ENCODE measurements around the gene NUDT14. TPM values are rescaled to one million over a fixed set of nuclear protein-coding genes. Genes with fewer than 3 reads are reported as not detected.

The NUDT14 gene
- 33.1 TPM for polyA plus RNA-seq (2013, experiment 1 of 4)
- 31.0 TPM for polyA plus RNA-seq (2013, experiment 2 of 4)
- 26.7 TPM for polyA plus RNA-seq (2013, experiment 3 of 4)
- 27.6 TPM for polyA plus RNA-seq (2013, experiment 4 of 4)

- WGBS, 2 experiments = 1% methylated on average over 106 of the region's 106 CpGs
Measured at GRCh38 chr14:105180592-105181548, at the start of gene NUDT14. NUDT14 (minus strand) TSS chr14:105181312; CDS start chr14:105181209, 103 bp downstream.

GRCh38 chr14:105229099-105229655 is 48.1 kb upstream of the NUDT14 start:
- Histone ChIP-seq H3K27me3 (ENCODE audit: control insufficient read depth, insufficient read depth, low read length, poor library complexity, severe bottlenecking) (no peaks in the 10 kb centered on the region), H3K4me3 (ENCODE audit: insufficient read depth, low read depth, low read length) (no peak overlapping the region), H3K9me3 (ENCODE audit: control insufficient read depth, low read length) (no peaks in the 10 kb centered on the region), H3K36me3 (ENCODE audit: control insufficient read depth, insufficient read depth, low read length) (peaks cover 11% of the 10 kb centered on the region), H3K4me1 (ENCODE audit: control insufficient read depth, insufficient read depth, low read length) (no peaks in the 10 kb centered on the region), H3K27ac (ENCODE audit: insufficient read depth, low read depth, low read length, poor library complexity, severe bottlenecking) (no peak overlapping the region)
- 95 to 96% methylated on average over 16 to 17 of the region's 18 CpGs for WGBS, 2 experiments

More at GRCh38 chr14:105180592-105181548, at the start of gene NUDT14:
- no peaks in the 10 kb centered on the region for H3K36me3 ChIP-seq (ENCODE audit: control insufficient read depth, insufficient read depth, low read length)
- H3K27me3 ChIP-seq (ENCODE audit: control insufficient read depth, insufficient read depth, low read length, poor library complexity, severe bottlenecking) = peaks cover 30% of the 10 kb centered on the region
- no peaks in the 10 kb centered on the region for H3K9me3 ChIP-seq (ENCODE audit: control insufficient read depth, low read length)
- H3K4me1 ChIP-seq (ENCODE audit: control insufficient read depth, insufficient read depth, low read length) = no peaks in the 10 kb centered on the region
- no peak within 1 kb of the TSS for H3K27ac ChIP-seq (ENCODE audit: insufficient read depth, low read depth, low read length, poor library complexity, severe bottlenecking)
- peak within 1 kb of the TSS; percentile 48 for H3K4me3 ChIP-seq (ENCODE audit: insufficient read depth, low read depth, low read length)

GRCh38 chr14:105228562-105228961 is 47.5 kb upstream of the NUDT14 start:
- H3K27ac ChIP-seq (ENCODE audit: insufficient read depth, low read depth, low read length, poor library complexity, severe bottlenecking) = peak overlapping the region; percentile 55
- no peaks in the 10 kb centered on the region for H3K27me3 ChIP-seq (ENCODE audit: control insufficient read depth, insufficient read depth, low read length, poor library complexity, severe bottlenecking)
- H3K36me3 ChIP-seq (ENCODE audit: control insufficient read depth, insufficient read depth, low read length) = peaks cover 11% of the 10 kb centered on the region
- no peaks in the 10 kb centered on the region for H3K4me1 ChIP-seq (ENCODE audit: control insufficient read depth, insufficient read depth, low read length)
- 92 to 94% methylated on average over 17 of the region's 17 CpGs for WGBS, 2 experiments
- no peaks in the 10 kb centered on the region for H3K9me3 ChIP-seq (ENCODE audit: control insufficient read depth, low read length)
- H3K4me3 ChIP-seq (ENCODE audit: insufficient read depth, low read depth, low read length) = no peak overlapping the region

- H3K27ac ChIP-seq (ENCODE audit: insufficient read depth, low read depth, low read length, poor library complexity, severe bottlenecking) = no peak overlapping the region
- H3K27me3 ChIP-seq (ENCODE audit: control insufficient read depth, insufficient read depth, low read length, poor library complexity, severe bottlenecking) = no peaks in the 10 kb centered on the region
- WGBS, 2 experiments = 96% methylated on average over 14 of the region's 14 CpGs
- no peaks in the 10 kb centered on the region for H3K9me3 ChIP-seq (ENCODE audit: control insufficient read depth, low read length)
- peaks cover 11% of the 10 kb centered on the region for H3K36me3 ChIP-seq (ENCODE audit: control insufficient read depth, insufficient read depth, low read length)
- no peak overlapping the region for H3K4me3 ChIP-seq (ENCODE audit: insufficient read depth, low read depth, low read length)
- H3K4me1 ChIP-seq (ENCODE audit: control insufficient read depth, insufficient read depth, low read length) = no peaks in the 10 kb centered on the region
Measured at GRCh38 chr14:105227346-105227745, 46.2 kb upstream of the NUDT14 start.

GRCh38 chr14:105226198-105226597 is 45.1 kb upstream of the NUDT14 start:
- no peak overlapping the region for H3K4me3 ChIP-seq (ENCODE audit: insufficient read depth, low read depth, low read length)
- no peaks in the 10 kb centered on the region for H3K27me3 ChIP-seq (ENCODE audit: control insufficient read depth, insufficient read depth, low read length, poor library complexity, severe bottlenecking)
- H3K9me3 ChIP-seq (ENCODE audit: control insufficient read depth, low read length) = no peaks in the 10 kb centered on the region
- H3K4me1 ChIP-seq (ENCODE audit: control insufficient read depth, insufficient read depth, low read length) = no peaks in the 10 kb centered on the region
- H3K27ac ChIP-seq (ENCODE audit: insufficient read depth, low read depth, low read length, poor library complexity, severe bottlenecking) = no peak overlapping the region
- peaks cover 16% of the 10 kb centered on the region for H3K36me3 ChIP-seq (ENCODE audit: control insufficient read depth, insufficient read depth, low read length)
- WGBS, 2 experiments = 96% methylated on average over 10 of the region's 10 CpGs

GRCh38 chr14:105224845-105225570 is 43.9 kb upstream of the NUDT14 start:
- no peaks in the 10 kb centered on the region for H3K9me3 ChIP-seq (ENCODE audit: control insufficient read depth, low read length)
- 90 to 93% methylated on average over 11 of the region's 11 CpGs for WGBS, 2 experiments

GRCh38 chr14:105223770-105224544 is 42.8 kb upstream of the NUDT14 start:
- Histone ChIP-seq H3K4me1 (ENCODE audit: control insufficient read depth, insufficient read depth, low read length) (no peaks in the 10 kb centered on the region), H3K4me3 (ENCODE audit: insufficient read depth, low read depth, low read length) (no peak overlapping the region), H3K27ac (ENCODE audit: insufficient read depth, low read depth, low read length, poor library complexity, severe bottlenecking) (no peak overlapping the region), H3K36me3 (ENCODE audit: control insufficient read depth, insufficient read depth, low read length) (peaks cover 16% of the 10 kb centered on the region), H3K27me3 (ENCODE audit: control insufficient read depth, insufficient read depth, low read length, poor library complexity, severe bottlenecking) (no peaks in the 10 kb centered on the region), H3K9me3 (ENCODE audit: control insufficient read depth, low read length) (no peaks in the 10 kb centered on the region)
- WGBS, 2 experiments = 95 to 96% methylated on average over 15 of the region's 15 CpGs

More at GRCh38 chr14:105224845-105225570, 43.9 kb upstream of the NUDT14 start:
- Histone ChIP-seq H3K27me3 (ENCODE audit: control insufficient read depth, insufficient read depth, low read length, poor library complexity, severe bottlenecking) (no peaks in the 10 kb centered on the region), H3K36me3 (ENCODE audit: control insufficient read depth, insufficient read depth, low read length) (peaks cover 16% of the 10 kb centered on the region), H3K4me3 (ENCODE audit: insufficient read depth, low read depth, low read length) (no peak overlapping the region), H3K27ac (ENCODE audit: insufficient read depth, low read depth, low read length, poor library complexity, severe bottlenecking) (no peak overlapping the region), H3K4me1 (ENCODE audit: control insufficient read depth, insufficient read depth, low read length) (no peaks in the 10 kb centered on the region)

- WGBS, 2 experiments = 94 to 96% methylated on average over 16 of the region's 16 CpGs
Measured at GRCh38 chr14:105223260-105223659, 42.1 kb upstream of the NUDT14 start.

GRCh38 chr14:105221598-105222178 is 40.6 kb upstream of the NUDT14 start:
- Histone ChIP-seq H3K4me1 (ENCODE audit: control insufficient read depth, insufficient read depth, low read length) (no peaks in the 10 kb centered on the region), H3K4me3 (ENCODE audit: insufficient read depth, low read depth, low read length) (no peak overlapping the region), H3K9me3 (ENCODE audit: control insufficient read depth, low read length) (no peaks in the 10 kb centered on the region), H3K27ac (ENCODE audit: insufficient read depth, low read depth, low read length, poor library complexity, severe bottlenecking) (no peak overlapping the region), H3K27me3 (ENCODE audit: control insufficient read depth, insufficient read depth, low read length, poor library complexity, severe bottlenecking) (no peaks in the 10 kb centered on the region), H3K36me3 (ENCODE audit: control insufficient read depth, insufficient read depth, low read length) (peaks cover 16% of the 10 kb centered on the region)
- WGBS, 2 experiments = 96% methylated on average over 27 of the region's 27 CpGs

More at GRCh38 chr14:105223260-105223659, 42.1 kb upstream of the NUDT14 start:
- Histone ChIP-seq H3K27ac (ENCODE audit: insufficient read depth, low read depth, low read length, poor library complexity, severe bottlenecking) (no peak overlapping the region), H3K4me3 (ENCODE audit: insufficient read depth, low read depth, low read length) (no peak overlapping the region), H3K9me3 (ENCODE audit: control insufficient read depth, low read length) (no peaks in the 10 kb centered on the region), H3K36me3 (ENCODE audit: control insufficient read depth, insufficient read depth, low read length) (peaks cover 16% of the 10 kb centered on the region), H3K4me1 (ENCODE audit: control insufficient read depth, insufficient read depth, low read length) (no peaks in the 10 kb centered on the region), H3K27me3 (ENCODE audit: control insufficient read depth, insufficient read depth, low read length, poor library complexity, severe bottlenecking) (no peaks in the 10 kb centered on the region)
